GM18907 (cell line): Measurements from ENCODE around the gene BDP1.
"Not testable (repeated sequence)": the region's sequence is repeated elsewhere in the genome, so short reads cannot be mapped to it uniquely, and the experiment has no call there.

ENCODE experiments used
- ATAC-seq: cut with Tn5 transposase; IDR thresholded peaks from one replicate; pipeline ENCODE4 v1.9.1; 2021; ENCODE audit warnings: mild to moderate bottlenecking, moderate library complexity; ENCODE audit not compliant: unreplicated experiment

The BDP1 gene

DNA sequence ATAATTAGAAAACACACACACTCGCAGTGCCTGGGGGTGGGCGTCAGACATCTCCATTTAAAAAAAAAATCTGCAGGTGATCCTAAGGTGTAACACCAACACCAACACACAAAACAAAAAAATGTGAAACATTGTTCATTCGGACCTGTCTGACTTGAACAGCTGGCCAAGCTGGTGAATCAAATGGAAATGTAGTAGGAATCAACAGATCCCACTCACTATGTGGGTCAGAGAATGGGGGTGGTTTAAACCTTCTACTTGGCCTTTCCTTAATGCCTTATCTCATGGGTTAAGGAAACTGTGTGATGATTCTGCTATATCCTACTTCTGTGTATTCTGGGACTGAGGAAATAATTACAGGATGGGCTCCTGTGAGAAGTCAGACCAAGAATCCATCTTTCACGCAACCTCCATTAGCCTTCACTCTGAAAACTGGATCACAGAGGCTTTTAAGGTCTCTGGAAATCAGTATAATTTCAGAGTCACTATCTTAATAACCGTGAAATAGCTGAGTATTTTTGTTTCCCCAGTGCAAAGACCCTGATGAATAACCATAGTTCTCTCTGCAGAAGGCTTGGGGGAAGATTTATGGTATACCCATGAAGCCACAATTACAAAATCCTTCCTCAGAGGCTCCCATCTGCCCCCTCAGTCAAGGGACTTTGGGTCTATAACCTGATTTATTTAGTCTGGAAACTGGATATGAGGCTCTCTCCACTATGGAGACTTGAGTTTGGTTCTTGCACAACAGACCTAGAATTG, 114.5 kb downstream of the BDP1 start:
- ATAC-seq, result no peak

DNA sequence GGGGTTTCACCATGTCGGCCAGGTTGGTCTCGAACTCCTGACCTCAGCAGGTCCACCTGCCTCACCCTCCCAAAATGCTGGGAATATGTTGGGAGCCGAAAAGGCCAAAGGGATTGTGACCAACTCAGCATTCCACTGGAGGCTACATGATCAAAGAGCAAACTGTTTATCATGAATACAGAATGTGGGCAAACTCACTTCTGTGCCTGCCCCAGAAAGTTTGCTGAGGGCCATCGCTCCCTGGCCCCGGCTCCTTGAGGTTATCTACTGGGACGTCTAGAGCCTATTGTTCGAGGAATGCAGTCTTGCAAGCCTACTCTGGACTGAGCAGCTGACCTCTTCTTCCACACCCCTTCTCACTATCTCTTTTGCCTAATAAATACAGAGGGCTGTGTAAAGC, 116.4 kb downstream of the BDP1 start:
- ATAC-seq, result not testable (repeated sequence)

DNA sequence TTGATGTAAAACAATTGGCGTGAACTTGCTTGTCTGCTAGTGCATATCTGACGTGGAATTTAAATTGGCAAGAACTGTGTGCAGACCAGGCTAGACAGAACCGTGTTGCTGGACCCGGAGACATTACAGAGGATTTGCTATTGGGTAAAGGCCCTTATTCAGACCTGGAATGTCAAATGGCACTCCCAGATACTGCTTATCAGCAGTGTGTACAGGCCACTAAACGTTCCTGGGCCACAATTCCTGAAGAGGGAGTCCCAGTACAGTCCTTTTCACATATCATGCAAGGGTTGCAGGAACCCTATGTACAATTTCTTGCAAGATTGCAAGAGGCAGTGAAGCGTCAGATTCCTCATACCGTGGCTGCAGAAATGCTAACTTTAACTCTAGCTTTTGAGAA, 118.1 kb downstream of the BDP1 start:
- ATAC-seq, result no peak

- ATAC-seq, result not testable (repeated sequence)
Observed at GRCh38 chr5:71575588-71575987, 120.1 kb downstream of the BDP1 start.

DNA sequence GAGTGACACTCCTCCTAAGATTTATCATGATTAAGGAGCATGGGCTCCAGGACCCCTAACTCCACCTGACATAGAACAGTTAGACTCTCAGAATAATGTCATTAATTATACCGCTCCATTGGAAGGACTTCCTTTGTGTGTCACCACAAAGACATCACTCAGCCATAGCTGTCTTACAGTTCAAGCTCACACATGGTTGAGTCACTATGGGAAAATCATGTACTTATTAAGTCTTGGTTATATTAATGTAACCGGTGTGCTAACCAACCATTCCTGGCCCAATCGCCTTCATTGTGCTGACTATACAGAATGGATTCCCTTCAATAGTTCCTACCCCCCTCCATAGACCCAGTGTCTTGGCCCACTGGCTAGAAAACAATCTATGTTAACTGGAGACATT, 120.8 kb downstream of the BDP1 start:
- no peak for ATAC-seq

DNA sequence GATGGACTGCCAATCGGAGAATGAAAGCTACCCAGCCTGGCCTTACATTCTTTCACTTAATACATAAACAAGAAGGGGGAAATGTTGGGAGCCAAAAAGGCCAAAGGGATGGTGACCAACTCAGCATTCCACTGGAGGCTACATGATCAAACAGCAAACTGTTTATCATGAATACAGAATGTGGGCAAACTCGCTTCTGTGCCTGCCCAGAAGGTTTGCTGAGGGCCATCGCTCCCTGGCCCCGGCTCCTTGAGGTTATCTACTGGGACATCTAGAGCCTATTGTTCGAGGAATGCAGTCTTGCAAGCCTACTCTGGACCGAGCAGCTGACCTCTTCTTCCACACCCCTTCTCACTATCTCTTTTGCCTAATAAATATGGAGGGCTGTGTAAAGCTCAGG, 122.4 kb downstream of the BDP1 start:
- ATAC-seq, result not testable (repeated sequence)

DNA sequence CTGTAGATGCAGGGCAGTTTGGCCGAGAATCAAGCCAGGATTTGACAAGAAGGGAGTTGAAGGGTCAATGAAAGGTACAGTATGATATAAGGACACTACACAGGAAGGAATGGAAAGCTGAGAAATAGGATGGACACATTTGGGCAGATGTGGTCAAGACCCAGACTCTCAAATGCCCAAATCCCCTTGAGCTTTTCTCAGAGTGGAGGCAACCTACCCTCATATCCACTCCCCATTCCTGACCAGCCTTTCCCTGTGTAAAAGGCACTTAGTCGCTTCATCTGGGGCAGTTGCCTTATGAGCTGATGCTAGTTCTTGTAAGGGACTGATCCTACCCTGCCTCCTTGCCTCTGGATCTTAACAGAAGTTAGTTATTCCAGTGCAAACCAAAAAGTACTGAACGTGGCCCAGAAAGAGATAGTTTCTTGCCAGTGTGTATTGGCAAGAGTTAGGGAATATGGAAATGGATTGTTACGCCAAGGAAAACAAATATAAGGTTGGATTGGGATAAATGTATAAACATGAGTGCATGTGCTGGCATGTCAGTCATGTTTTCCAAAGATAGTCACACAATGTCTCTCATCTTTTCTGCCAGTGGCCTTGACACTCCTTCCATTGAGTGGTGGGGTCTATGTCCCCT, 127.6 kb downstream of the BDP1 start:
- ATAC-seq, result no peak

- peak; percentile 8 for ATAC-seq
Observed at GRCh38 chr5:71586052-71586940, 130.8 kb downstream of the BDP1 start.

GRCh38 chr5:71586941-71587765, 131.7 kb downstream of the BDP1 start, which contains the start of gene MCCC2:
TSS of gene MCCC2 (plus strand) at chr5:71587340. CDS start at chr5:71587426, 86 bp downstream.
- ATAC-seq, result peak; percentile 96

- peak; percentile 19 for ATAC-seq
Observed at GRCh38 chr5:71587766-71588532, 132.5 kb downstream of the BDP1 start.

DNA sequence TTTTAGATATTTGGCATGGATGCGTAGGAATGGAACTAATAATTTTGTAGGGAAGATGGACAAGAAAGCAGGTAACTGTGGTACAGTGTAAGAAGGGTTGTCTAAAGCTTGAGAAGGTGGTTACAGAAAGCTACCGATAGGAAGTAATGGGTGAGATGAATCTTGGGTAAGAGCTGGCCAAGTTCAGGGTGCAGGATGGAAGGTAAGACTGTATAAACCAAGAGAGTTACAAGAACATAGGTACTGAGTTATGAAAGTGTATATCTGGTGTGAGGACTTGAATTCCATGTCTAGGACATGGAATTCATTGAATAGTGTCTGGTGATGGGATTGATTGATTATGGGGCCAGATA, 133.1 kb downstream of the BDP1 start:
- ATAC-seq, result no peak

DNA sequence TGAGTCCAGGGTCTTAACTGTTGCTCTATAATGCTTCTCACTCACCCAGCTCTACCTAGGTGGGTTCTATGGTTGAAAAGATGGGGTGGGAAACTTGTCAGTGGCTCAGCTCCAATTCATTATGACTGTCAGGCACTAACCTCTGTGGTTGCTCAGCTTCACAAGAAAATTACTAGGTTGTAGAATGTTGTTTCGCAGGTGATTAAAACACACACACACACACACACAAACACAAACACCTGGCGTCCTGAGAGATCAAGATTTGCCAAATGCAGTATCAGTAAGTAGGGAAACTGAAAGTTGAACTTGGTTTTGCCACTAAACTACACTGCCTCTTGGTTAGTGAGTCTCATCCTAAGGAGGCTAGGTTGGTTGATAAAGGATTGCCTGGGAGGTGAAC, 134.5 kb downstream of the BDP1 start:
- no peak for ATAC-seq

- no peak for ATAC-seq
Observed at GRCh38 chr5:71591100-71591499, 135.6 kb downstream of the BDP1 start.

DNA sequence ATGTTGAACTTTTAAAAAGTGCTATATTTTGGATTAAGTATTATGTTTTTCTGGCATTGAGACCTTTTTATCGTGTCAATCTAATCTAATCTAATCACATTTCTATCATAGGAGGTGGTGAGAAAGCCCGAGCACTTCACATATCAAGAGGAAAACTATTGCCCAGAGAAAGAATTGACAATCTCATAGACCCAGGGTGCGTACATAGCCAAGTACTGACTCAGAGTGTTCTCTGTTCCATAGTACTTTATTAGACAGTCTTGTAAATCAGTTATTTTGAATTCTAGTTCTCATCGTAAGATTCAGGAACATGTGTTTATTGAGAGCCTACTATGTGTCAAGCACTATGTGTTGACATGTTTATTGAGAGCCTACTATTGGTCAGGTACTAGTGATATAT, 140.7 kb downstream of the BDP1 start:
- no peak for ATAC-seq

- ATAC-seq, result no peak
Observed at GRCh38 chr5:71597001-71597400, 141.6 kb downstream of the BDP1 start.

DNA sequence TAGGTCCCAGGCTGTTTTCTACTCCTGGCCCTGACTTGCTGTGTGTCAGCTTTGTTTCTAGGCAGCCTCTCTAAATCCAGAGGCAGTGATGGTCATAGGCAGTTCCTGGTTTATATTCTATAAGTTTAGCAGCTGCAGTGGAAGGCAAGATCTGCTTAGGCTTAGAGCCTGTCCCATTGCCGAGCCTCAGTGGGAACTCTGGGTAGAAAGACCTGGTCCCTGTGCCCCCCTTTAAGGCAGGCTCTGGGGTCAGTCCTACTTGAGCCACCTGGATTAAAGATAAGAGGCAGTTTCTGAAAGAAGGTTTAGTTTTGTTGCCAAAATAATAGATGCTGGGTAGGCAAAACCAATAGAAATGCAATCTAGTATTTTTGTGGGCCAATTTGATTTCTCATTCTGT, 145.3 kb downstream of the BDP1 start:
- ATAC-seq, result no peak

DNA sequence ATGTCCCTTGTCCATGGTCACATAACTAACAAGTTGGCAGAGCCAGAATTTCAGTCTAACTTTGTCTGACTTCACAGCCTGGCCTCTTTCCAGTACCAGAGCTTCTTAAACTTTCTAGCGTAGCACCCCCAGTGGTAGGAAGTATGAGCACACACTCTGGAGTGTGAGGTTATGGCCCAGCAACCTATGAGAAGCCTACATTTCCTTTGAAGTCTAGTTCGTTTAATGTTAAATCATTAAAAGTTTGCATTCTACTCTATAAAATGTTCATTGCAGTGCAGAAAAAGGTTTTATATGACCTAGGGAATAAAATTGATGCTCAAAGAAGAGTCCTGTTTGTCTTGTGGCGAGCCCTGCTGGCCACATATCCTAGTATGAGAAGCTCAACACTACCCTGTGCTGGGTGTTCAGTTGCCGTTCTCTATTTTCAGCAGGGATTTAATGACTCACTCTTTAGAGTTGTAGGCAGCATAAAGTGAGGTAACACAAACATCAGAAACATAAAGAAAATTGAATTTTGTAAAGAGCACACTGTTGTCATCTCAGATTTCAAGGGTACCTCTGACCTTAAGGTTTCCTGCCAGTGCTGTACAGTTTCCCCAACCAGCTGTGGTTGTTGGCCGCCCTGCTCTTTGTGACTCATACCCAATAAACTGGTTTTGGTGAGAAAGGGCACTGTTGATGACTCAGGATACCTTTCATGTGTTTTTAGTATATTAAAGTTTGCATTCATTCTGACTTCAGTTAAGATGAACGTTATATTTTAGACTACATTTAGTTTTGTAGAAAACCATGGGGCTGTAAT, 146.0 kb downstream of the BDP1 start:
- peak; percentile 85 for ATAC-seq

- not testable (repeated sequence) for ATAC-seq
Observed at GRCh38 chr5:71609916-71610315, 154.5 kb downstream of the BDP1 start.

- no peak for ATAC-seq
Observed at GRCh38 chr5:71615809-71616208, 160.4 kb downstream of the BDP1 start.
